Muscle of leg (tissue), 16 donors: Measurements from ENCODE around the gene MAPK14. TPM values are rescaled to one million over a fixed set of nuclear protein-coding genes. Genes with fewer than 3 reads are reported as not detected.
A peak's percentile ranks its signal among the peaks of the same experiment; 100 is the strongest.
"Not testable (repeated sequence)": the region's sequence is repeated elsewhere in the genome, so short reads cannot be mapped to it uniquely, and the experiment has no call there.

ENCODE experiments used
- DNase-seq: peaks from one replicate; pipeline ENCODE4 v3.0.0; 2013
- H3K27ac ChIP-seq: one replicate; pipeline ENCODE4 v1.5.1; 2013; ENCODE audit warnings: mild to moderate bottlenecking, low read length, control low read depth
- H3K27me3 ChIP-seq: one replicate; pipeline ENCODE4 v1.6.1; 2013; ENCODE audit warnings: low read length; ENCODE audit not compliant: control insufficient read depth, insufficient read depth
- H3K36me3 ChIP-seq: one replicate; pipeline ENCODE4 v1.6.1; 2013; ENCODE audit warnings: low read length; ENCODE audit not compliant: control insufficient read depth, insufficient read depth
- H3K4me1 ChIP-seq: one replicate; pipeline ENCODE4 v1.6.1; 2013; ENCODE audit warnings: low read length; ENCODE audit not compliant: control insufficient read depth, insufficient read depth
- H3K4me3 ChIP-seq: one replicate; pipeline ENCODE4 v1.5.1; 2013; ENCODE audit warnings: low read length, control low read depth
- H3K9me3 ChIP-seq: replicated peaks from 2 replicates; pipeline ENCODE4 v1.6.1; 2013; ENCODE audit warnings: low read depth, low read length; ENCODE audit not compliant: control insufficient read depth
- WGBS: methylation state at CpG from one replicate; pipeline ENCODE4 v1.1.5; 2013; ENCODE audit warnings: missing lambda C conversion rate; ENCODE audit not compliant: insufficient coverage; 5-methylcytosine and 5-hydroxymethylcytosine counted together
- long read RNA-seq, 11 donors: transcript quantifications; one replicate each; lab custom pipeline, GENCODE V29; 2026
- polyA plus RNA-seq, 8 donors: library from polyadenylated mRNA; unstranded; fragments of 120-200 nt; gene quantifications; one replicate each; pipeline versions ENCODE4 v1.2.1 to v1.2.3, GENCODE V29; 2013; ENCODE audit warnings: inconsistent platforms in 1 of 8, low replicate concordance in 1 of 8; ENCODE audit not compliant: insufficient read length in 8 of 8, insufficient read depth in 1 of 8
- total RNA-seq: library from RNA; stranded (reverse); fragments of 120-200 nt; gene quantifications from one replicate; pipeline ENCODE4 v1.2.4, GENCODE V29; 2013

MAPK14 gene
- 36.8 TPM for total RNA-seq
- 10 to 100 TPM; 27.5 to 36.3 (median 32.3) TPM for polyA plus RNA-seq
- long read RNA-seq, donor 1, full-length matches to known transcripts, result 7 of 7 reads
- long read RNA-seq, donor 1, partial matches to known transcripts, result 0 of 7 reads
- long read RNA-seq, donor 1, other reads (novel, unspliced or antisense), result 0 of 7 reads
- long read RNA-seq, donor 2, result 0 reads
- long read RNA-seq, donor 3, full-length matches to known transcripts, result 8 of 8 reads
- long read RNA-seq, donor 3, partial matches to known transcripts, result 0 of 8 reads
- long read RNA-seq, donor 3, other reads (novel, unspliced or antisense), result 0 of 8 reads
- long read RNA-seq, donor 4, full-length matches to known transcripts, result 5 of 5 reads
- long read RNA-seq, donor 4, partial matches to known transcripts, result 0 of 5 reads
- long read RNA-seq, donor 4, other reads (novel, unspliced or antisense), result 0 of 5 reads
- long read RNA-seq, donor 5, transcript MAPK14-201 (12 exons, 3,779 nt), result major isoform, 11 of 11 reads
- long read RNA-seq, donor 5, partial matches to known transcripts, result 0 of 11 reads
- long read RNA-seq, donor 5, other reads (novel, unspliced or antisense), result 0 of 11 reads
- long read RNA-seq, donor 6, transcript MAPK14-201 (12 exons, 3,779 nt), result major isoform, 5 of 6 reads
- long read RNA-seq, donor 6, partial matches to known transcripts, result 0 of 6 reads
- long read RNA-seq, donor 6, other reads (novel, unspliced or antisense), result 0 of 6 reads
- long read RNA-seq, donor 7, full-length matches to known transcripts, result 6 of 6 reads
- long read RNA-seq, donor 7, partial matches to known transcripts, result 0 of 6 reads
- long read RNA-seq, donor 7, other reads (novel, unspliced or antisense), result 0 of 6 reads
- long read RNA-seq, donor 8, transcript MAPK14-201 (12 exons, 3,779 nt), result major isoform, 5 of 6 reads
- long read RNA-seq, donor 8, partial matches to known transcripts, result 0 of 6 reads
- long read RNA-seq, donor 8, other reads (novel, unspliced or antisense), result 0 of 6 reads
- long read RNA-seq, donor 9, partial matches to known transcripts, result 0 of 3 reads
- long read RNA-seq, donor 9, other reads (novel, unspliced or antisense), result 0 of 3 reads
- long read RNA-seq, donor 10, transcript MAPK14-201 (12 exons, 3,779 nt), result major isoform, 10 of 10 reads
- long read RNA-seq, donor 10, partial matches to known transcripts, result 0 of 10 reads
- long read RNA-seq, donor 10, other reads (novel, unspliced or antisense), result 0 of 10 reads
- long read RNA-seq, donor 11, partial matches to known transcripts, result 0 of 3 reads
- long read RNA-seq, donor 11, other reads (novel, unspliced or antisense), result 0 of 3 reads

- H3K4me3 ChIP-seq, result peak within 1 kb of the TSS; percentile 73
- no peaks in the 10 kb centered on the region for H3K4me1 ChIP-seq
- no peaks in the 10 kb centered on the region for H3K36me3 ChIP-seq
- H3K27me3 ChIP-seq, result peaks cover 16% of the 10 kb centered on the region
- under 1% methylated on average over 62 of the region's 62 CpGs for WGBS
- DNase-seq, result peak; percentile 100
- no peaks in the 10 kb centered on the region for H3K9me3 ChIP-seq
- peak within 1 kb of the TSS; percentile 79 for H3K27ac ChIP-seq
Measured at GRCh38 chr6:36027501-36028087, at the start of gene MAPK14. Gene MAPK14 (plus strand): TSS chr6:36027808. CDS start chr6:36028158, 350 bp downstream.

- not testable (repeated sequence) for DNase-seq, H3K4me3 ChIP-seq, H3K4me1 ChIP-seq, H3K9me3 ChIP-seq, H3K27ac ChIP-seq, H3K27me3 ChIP-seq, H3K36me3 ChIP-seq
- no CpG with 5 or more reads among the region's 1 CpG for WGBS
Measured at GRCh38 chr6:35980126-35980525, 47.5 kb upstream of the MAPK14 start.

GRCh38 chr6:35980991-35981645, 46.5 kb upstream of the MAPK14 start:
- H3K27me3 ChIP-seq, result peaks cover 2% of the 10 kb centered on the region
- no peak for DNase-seq
- H3K4me1 ChIP-seq, result no peaks in the 10 kb centered on the region
- no peaks in the 10 kb centered on the region for H3K36me3 ChIP-seq
- H3K4me3 ChIP-seq, result no peak overlapping the region
- WGBS, result 100% methylated on average over 2 of the region's 6 CpGs
- H3K27ac ChIP-seq, result no peak overlapping the region
- H3K9me3 ChIP-seq, result no peaks in the 10 kb centered on the region

DNA sequence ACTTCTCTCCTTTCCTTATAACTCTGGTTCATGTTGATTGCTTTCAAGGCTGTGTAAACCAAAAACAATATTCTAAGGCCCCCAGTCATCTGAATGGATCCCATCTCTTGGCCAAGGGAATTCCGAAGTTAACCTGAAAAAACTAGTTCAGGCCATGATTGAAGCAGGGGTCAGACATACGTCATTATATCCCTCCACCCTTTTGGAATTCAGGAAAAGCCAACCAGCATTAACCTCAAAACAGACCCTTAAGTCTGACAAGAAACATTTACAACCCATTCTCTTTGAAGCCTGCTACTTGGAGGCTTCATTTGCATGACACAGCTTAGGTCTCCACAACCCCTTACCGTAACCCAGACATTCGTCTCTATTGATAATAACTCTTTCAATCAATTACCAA, 42.9 kb upstream of the MAPK14 start:
- no peaks in the 10 kb centered on the region for H3K36me3 ChIP-seq
- no peak overlapping the region for H3K27ac ChIP-seq
- WGBS, result 38% methylated on average over 4 of the region's 4 CpGs
- H3K4me3 ChIP-seq, result no peak overlapping the region
- H3K27me3 ChIP-seq, result peaks cover 2% of the 10 kb centered on the region
- no peaks in the 10 kb centered on the region for H3K4me1 ChIP-seq
- no peaks in the 10 kb centered on the region for H3K9me3 ChIP-seq
- no peak for DNase-seq

DNA sequence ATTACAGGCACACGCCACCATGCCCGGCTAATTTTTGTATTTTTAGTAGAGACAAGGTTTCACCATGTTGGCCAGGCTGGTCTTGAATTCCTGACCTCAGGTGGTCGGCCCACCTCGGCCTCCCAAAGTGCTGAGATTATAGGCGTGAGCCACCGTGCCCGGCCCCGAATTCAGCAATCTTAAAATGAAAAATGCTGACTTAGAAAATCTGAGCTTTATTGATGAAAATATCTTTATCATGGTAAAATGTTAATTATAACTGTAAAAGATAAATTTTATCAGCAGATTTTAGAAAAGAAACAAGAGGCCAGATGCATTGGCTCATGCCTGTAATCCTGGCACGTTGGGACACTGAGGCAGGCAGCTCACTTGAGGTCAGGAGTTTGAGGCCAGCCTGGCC, 39.6 kb upstream of the MAPK14 start:
- H3K4me3 ChIP-seq, H3K27ac ChIP-seq, H3K36me3 ChIP-seq, DNase-seq, H3K4me1 ChIP-seq, H3K9me3 ChIP-seq, H3K27me3 ChIP-seq: not testable (repeated sequence)
- 70% methylated on average over 2 of the region's 9 CpGs for WGBS

- no peak overlapping the region for H3K4me3 ChIP-seq
- H3K36me3 ChIP-seq, result no peaks in the 10 kb centered on the region
- peaks cover 2% of the 10 kb centered on the region for H3K9me3 ChIP-seq
- no peak overlapping the region for H3K27ac ChIP-seq
- no peaks in the 10 kb centered on the region for H3K27me3 ChIP-seq
- no CpG with 5 or more reads among the region's 3 CpGs for WGBS
- no peak for DNase-seq
- H3K4me1 ChIP-seq, result no peaks in the 10 kb centered on the region
Measured at GRCh38 chr6:35993150-35993549, 34.5 kb upstream of the MAPK14 start.

- WGBS, result no CpG with 5 or more reads among the region's 1 CpG
- Histone ChIP-seq H3K27ac (no peak overlapping the region), H3K27me3 (no peaks in the 10 kb centered on the region), H3K4me3 (no peak overlapping the region), H3K9me3 (no peaks in the 10 kb centered on the region), H3K36me3 (no peaks in the 10 kb centered on the region), H3K4me1 (no peaks in the 10 kb centered on the region)
- DNase-seq, result no peak
Measured at GRCh38 chr6:36000451-36000850, 27.2 kb upstream of the MAPK14 start.

GRCh38 chr6:36015666-36016065, 11.9 kb upstream of the MAPK14 start:
- no peak for DNase-seq
- Histone ChIP-seq H3K27me3 (peaks cover 3% of the 10 kb centered on the region), H3K9me3 (no peaks in the 10 kb centered on the region), H3K36me3 (no peaks in the 10 kb centered on the region), H3K27ac (no peak overlapping the region), H3K4me3 (no peak overlapping the region), H3K4me1 (no peaks in the 10 kb centered on the region)
- 100% methylated on average over 1 of the region's 4 CpGs for WGBS

GRCh38 chr6:36018339-36018738, 9.3 kb upstream of the MAPK14 start:
- no peaks in the 10 kb centered on the region for H3K9me3 ChIP-seq
- no peaks in the 10 kb centered on the region for H3K36me3 ChIP-seq
- H3K27me3 ChIP-seq, result peaks cover 3% of the 10 kb centered on the region
- no peak for DNase-seq
- H3K4me1 ChIP-seq, result no peaks in the 10 kb centered on the region
- H3K4me3 ChIP-seq, result no peak overlapping the region
- no CpG with 5 or more reads among the region's 2 CpGs for WGBS
- no peak overlapping the region for H3K27ac ChIP-seq
